Gastrocnemius medialis (tissue), 4 donors: ENCODE data around the gene PCDHA5. TPM values are rescaled to one million over a fixed set of nuclear protein-coding genes. Genes with fewer than 3 reads are reported as not detected.
"Not testable (repeated sequence)": the region's sequence is repeated elsewhere in the genome, so short reads cannot be mapped to it uniquely, and the experiment has no call there.

Experiments
- ATAC-seq, 2 donors: fragments of 150-250 bp; one replicate each; pipeline ENCODE4 v1.9.1; 2016
- DNase-seq, 2 donors: peaks; one replicate each; pipeline ENCODE4 v3.0.0-alpha.2; 2019
- H3K27ac ChIP-seq, 4 donors: fragments of 200-600 bp; sonication (generic); 1 replicate in 1 of 4; 2 replicates in 3 of 4; pipeline ENCODE4 v1.5.1; 2016 to 2018; ENCODE audit warnings: mild to moderate bottlenecking in 2 of 4, moderate library complexity in 1 of 4
- H3K27me3 ChIP-seq, 3 donors: fragments of 200-600 bp; sonication (generic) in 2 of 3; 1 replicate in 1 of 3; 2 replicates in 2 of 3; pipeline versions ENCODE4 v1.5.1 to v1.6.0; 2016 to 2019; ENCODE audit warnings: mild to moderate bottlenecking in 1 of 3, moderate library complexity in 1 of 3
- H3K36me3 ChIP-seq, 2 donors: fragments of 200-600 bp; sonication (generic) in 1 of 2; one replicate each; pipeline ENCODE4 v1.5.1; 2017 to 2018
- H3K4me1 ChIP-seq, 2 donors: fragments of 200-600 bp; sonication (generic) in 1 of 2; one replicate each; pipeline ENCODE4 v1.5.1; 2016 to 2017; ENCODE audit warnings: mild to moderate bottlenecking in 2 of 2
- H3K4me3 ChIP-seq, 4 donors: fragments of 200-600 bp; sonication (generic) in 3 of 4; 1 replicate in 1 of 4; 2 replicates in 3 of 4; pipeline ENCODE4 v1.5.1; 2016 to 2019; ENCODE audit warnings: mild to moderate bottlenecking in 2 of 4
- H3K9me3 ChIP-seq, 3 donors: fragments of 200-600 bp; sonication (generic) in 2 of 3; 1 replicate in 1 of 3; 2 replicates in 2 of 3; pipeline ENCODE4 v1.5.1; 2016 to 2019
- POLR2A ChIP-seq, 2 donors: fragments of 450-650 bp; IDR thresholded peaks; one replicate each; pipeline ENCODE4 v1.6.1; 2017; ENCODE audit warnings: antibody characterized with exemption in 2 of 2, mild to moderate bottlenecking in 2 of 2, moderate library complexity in 2 of 2
- in situ Hi-C, 4 donors: fragments of 200-750 bp; cut with MboI; loops; one replicate each; pipeline versions ENCODE4 v1.15.0 to v1.8.0; 2017; ENCODE audit warnings: low sequenced_read_pairs in 4 of 4
- intact Hi-C: fragments of 100-400 bp; cut with DNase I; formaldehyde crosslinking; loops from one replicate; pipeline ENCODE4 v1.15.1; 2023; ENCODE audit warnings: low total_unique reads
- total RNA-seq, 4 donors: library from RNA; depleted of rRNA; stranded (reverse); fragments of >200 nt; gene quantifications; one replicate each; pipeline versions ENCODE4 v1.1.0 to v1.2.3, GENCODE V29; 2016
- TF ChIP-seq, protein P1 (sequence below), 5 experiments: fragments of 450-650 bp in 3 of 5; fragments of 200-600 bp in 2 of 5; sonication (generic) in 2 of 5; IDR thresholded peaks in 4 of 5; conservative IDR thresholded peaks in 1 of 5; 1 replicate in 4 of 5; 2 replicates in 1 of 5; pipeline ENCODE4 v1.5.1; 2016 to 2019; ENCODE audit warnings: antibody characterized with exemption in 5 of 5, mild to moderate bottlenecking in 3 of 5, moderate library complexity in 3 of 5

The PCDHA5 gene
- total RNA-seq, 4 donors from 2014 or later: not detected

DNA sequence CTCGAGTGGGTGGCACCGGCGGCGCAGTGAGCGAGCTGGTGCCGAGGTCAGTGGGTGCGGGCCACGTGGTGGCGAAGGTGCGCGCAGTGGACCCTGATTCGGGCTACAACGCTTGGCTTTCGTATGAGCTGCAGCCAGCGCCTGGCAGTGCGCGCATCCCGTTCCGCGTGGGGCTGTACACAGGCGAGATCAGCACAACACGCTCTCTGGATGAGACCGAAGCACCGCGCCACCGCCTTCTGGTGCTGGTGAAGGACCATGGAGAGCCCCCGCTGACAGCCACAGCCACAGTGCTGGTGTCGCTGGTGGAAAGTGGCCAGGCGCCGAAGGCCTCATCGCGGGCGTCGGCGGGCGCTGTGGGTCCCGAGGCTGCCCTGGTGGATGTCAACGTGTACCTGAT is 2.1 kb downstream of the PCDHA5 start:
- H3K27me3 ChIP-seq: peaks cover 0 to 24% (median 14%) of the 10 kb centered on the region in 3 donors
- no peak overlapping the region for H3K4me3 ChIP-seq
- no peaks in the 10 kb centered on the region for H3K4me1 ChIP-seq
- no peak overlapping the region for H3K27ac ChIP-seq
- intact Hi-C loops: no loop called here
- no peak for DNase-seq
- no peaks in the 10 kb centered on the region for H3K36me3 ChIP-seq
- in situ Hi-C loops: no loop called here
- TF ChIP-seq, protein P1, sequence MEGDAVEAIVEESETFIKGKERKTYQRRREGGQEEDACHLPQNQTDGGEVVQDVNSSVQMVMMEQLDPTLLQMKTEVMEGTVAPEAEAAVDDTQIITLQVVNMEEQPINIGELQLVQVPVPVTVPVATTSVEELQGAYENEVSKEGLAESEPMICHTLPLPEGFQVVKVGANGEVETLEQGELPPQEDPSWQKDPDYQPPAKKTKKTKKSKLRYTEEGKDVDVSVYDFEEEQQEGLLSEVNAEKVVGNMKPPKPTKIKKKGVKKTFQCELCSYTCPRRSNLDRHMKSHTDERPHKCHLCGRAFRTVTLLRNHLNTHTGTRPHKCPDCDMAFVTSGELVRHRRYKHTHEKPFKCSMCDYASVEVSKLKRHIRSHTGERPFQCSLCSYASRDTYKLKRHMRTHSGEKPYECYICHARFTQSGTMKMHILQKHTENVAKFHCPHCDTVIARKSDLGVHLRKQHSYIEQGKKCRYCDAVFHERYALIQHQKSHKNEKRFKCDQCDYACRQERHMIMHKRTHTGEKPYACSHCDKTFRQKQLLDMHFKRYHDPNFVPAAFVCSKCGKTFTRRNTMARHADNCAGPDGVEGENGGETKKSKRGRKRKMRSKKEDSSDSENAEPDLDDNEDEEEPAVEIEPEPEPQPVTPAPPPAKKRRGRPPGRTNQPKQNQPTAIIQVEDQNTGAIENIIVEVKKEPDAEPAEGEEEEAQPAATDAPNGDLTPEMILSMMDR (IDR thresholded peaks at IDR 0.05 in 4 of 5, conservative IDR thresholded peaks at IDR 0.05 in 1 of 5): no peak
- no peak for TF ChIP-seq POLR2A (IDR thresholded peaks at IDR 0.05)
- H3K9me3 ChIP-seq: peaks cover 0 to 4% (median 0%) of the 10 kb centered on the region in 3 donors
- no peak for ATAC-seq

DNA sequence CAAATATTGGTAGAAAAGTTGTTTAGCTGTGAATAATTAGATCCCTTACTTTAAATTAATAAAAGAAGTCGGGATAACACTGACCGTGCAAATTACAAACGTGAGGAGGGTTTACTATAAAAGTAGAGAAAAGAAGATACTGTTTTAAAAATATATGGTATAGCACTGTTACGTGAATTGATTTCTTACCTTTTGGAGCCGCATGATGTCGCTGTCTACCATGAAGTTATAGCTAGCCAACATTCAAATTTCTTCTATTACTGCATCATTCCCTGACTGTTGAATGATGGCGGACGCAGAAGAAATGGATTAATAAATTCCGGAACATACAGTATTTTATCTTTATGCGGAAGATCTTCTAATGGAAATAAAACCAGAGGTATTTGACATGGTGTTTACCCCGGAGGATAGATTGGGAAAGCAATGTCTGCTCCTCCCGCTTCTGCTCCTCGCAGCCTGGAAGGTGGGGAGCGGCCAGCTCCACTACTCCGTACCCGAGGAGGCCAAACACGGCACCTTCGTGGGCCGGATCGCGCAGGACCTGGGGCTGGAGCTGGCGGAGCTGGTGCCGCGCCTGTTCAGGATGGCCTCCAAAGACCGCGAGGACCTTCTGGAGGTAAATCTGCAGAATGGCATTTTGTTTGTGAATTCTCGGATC is 6.4 kb downstream of the PCDHA5 start, which contains the start of gene PCDHA6:
PCDHA6 (plus strand) TSS at position 257 of the 658 bp plus-strand sequence; CDS start at position 389, 132 bp downstream.
- Histone ChIP-seq H3K4me1 (no peaks in the 10 kb centered on the region), H3K36me3 (no peaks in the 10 kb centered on the region), H3K4me3 (no peak within 1 kb of the TSS), H3K27ac (no peak within 1 kb of the TSS), H3K27me3 (peaks cover 0 to 21% (median 15%) of the 10 kb centered on the region in 3 donors), H3K9me3 (peaks cover 0 to 4% (median 0%) of the 10 kb centered on the region in 3 donors)
- ATAC-seq (no peak), DNase-seq (no peak)
- in situ Hi-C loops: no loop called here
- intact Hi-C loops: no loop called here
- TF ChIP-seq, protein P1 (IDR thresholded peaks at IDR 0.05 in 4 of 5, conservative IDR thresholded peaks at IDR 0.05 in 1 of 5): no peak
- TF ChIP-seq POLR2A (IDR thresholded peaks at IDR 0.05): no peak

DNA sequence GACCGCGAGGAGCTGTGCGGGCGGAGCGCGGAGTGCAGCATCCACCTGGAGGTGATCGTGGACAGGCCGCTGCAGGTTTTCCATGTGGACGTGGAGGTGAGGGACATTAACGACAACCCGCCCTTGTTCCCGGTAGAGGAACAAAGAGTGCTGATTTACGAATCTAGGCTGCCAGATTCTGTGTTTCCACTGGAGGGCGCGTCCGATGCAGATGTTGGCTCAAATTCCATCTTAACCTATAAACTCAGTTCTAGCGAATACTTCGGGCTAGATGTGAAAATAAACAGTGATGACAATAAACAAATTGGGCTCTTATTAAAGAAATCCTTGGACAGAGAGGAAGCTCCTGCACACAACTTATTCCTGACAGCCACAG is 6.9 kb downstream of the PCDHA5 start:
- DNase-seq (no peak), ATAC-seq (no peak)
- H3K4me1 ChIP-seq: no peaks in the 10 kb centered on the region
- in situ Hi-C loops: no loop called here
- peaks cover 0 to 4% (median 0%) of the 10 kb centered on the region in 3 donors for H3K9me3 ChIP-seq
- peaks cover 0 to 21% (median 15%) of the 10 kb centered on the region in 3 donors for H3K27me3 ChIP-seq
- no peak overlapping the region for H3K4me3 ChIP-seq
- TF ChIP-seq, protein P1 (IDR thresholded peaks at IDR 0.05 in 4 of 5, conservative IDR thresholded peaks at IDR 0.05 in 1 of 5): no peak
- no peak for TF ChIP-seq POLR2A (IDR thresholded peaks at IDR 0.05)
- no peak overlapping the region for H3K27ac ChIP-seq
- no peaks in the 10 kb centered on the region for H3K36me3 ChIP-seq
- intact Hi-C loops: no loop called here

DNA sequence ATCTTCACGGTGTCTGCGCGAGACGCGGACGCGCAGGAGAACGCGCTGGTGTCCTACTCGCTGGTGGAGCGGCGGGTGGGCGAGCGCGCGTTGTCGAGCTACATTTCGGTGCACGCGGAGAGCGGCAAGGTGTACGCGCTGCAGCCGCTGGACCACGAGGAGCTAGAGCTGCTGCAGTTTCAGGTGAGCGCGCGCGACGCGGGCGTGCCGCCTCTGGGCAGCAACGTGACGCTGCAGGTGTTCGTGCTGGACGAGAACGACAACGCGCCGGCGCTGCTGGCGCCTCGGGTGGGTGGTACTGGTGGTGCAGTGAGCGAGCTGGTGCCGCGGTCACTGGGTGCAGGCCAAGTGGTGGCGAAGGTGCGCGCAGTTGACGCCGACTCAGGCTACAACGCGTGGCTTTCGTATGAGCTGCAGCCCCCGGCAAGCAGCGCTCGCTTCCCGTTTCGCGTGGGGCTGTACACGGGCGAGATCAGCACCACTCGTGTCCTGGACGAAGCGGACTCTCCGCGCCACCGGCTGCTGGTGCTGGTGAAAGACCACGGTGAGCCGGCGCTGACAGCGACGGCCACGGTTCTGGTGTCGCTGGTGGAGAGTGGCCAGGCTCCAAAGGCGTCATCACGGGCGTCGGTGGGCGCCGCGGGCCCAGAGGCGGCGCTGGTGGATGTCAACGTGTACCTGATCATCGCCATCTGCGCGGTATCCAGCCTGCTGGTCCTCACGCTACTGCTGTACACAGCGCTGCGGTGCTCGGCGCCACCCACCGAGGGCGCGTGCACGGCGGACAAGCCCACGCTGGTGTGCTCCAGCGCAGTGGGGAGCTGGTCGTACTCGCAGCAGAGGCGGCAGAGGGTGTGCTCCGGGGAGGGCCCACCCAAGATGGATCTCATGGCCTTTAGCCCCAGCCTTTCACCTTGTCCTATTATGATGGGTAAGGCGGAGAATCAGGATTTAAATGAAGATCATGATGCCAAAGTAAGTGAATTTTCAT is 8.4 kb downstream of the PCDHA5 start:
- H3K4me3 ChIP-seq, H3K36me3 ChIP-seq, H3K27ac ChIP-seq, H3K9me3 ChIP-seq, ATAC-seq, DNase-seq, H3K4me1 ChIP-seq, intact Hi-C loops, in situ Hi-C loops: not testable (repeated sequence)
- peaks cover 0 to 21% (median 15%) of the 10 kb centered on the region in 3 donors for H3K27me3 ChIP-seq

DNA sequence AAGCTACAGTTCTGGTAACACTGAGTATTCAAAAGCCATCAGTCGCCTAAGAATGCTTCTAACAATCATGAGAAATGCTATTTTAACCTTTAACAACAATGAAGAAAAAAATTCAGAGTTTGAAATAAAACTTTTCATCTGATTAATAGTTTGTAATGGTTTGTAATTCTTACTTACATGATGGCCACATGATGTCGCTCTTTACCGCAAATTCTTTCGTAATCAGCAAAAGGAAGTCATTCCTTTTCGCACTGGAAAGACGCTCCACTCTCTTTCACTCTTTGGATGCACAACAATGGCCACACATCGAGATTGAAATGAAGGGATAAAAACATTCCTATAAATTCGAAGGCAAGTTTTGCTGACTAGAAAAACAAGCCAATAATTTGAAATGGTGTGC is 12.6 kb downstream of the PCDHA5 start, which contains the start of gene PCDHA7:
PCDHA7 (plus strand) TSS at position 277 of the 400 bp plus-strand sequence; CDS start at position 392, 115 bp downstream.
- intact Hi-C loops (no loop called here), in situ Hi-C loops (no loop called here)
- ATAC-seq (no peak), DNase-seq (no peak)
- Histone ChIP-seq H3K9me3 (no peaks in the 10 kb centered on the region), H3K27me3 (peaks cover 0 to 10% (median 7%) of the 10 kb centered on the region in 3 donors), H3K36me3 (no peaks in the 10 kb centered on the region), H3K4me3 (peak within 1 kb of the TSS in 1 of 4 donors; percentile 28), H3K27ac (no peak within 1 kb of the TSS), H3K4me1 (no peaks in the 10 kb centered on the region)
- no peak for TF ChIP-seq POLR2A (IDR thresholded peaks at IDR 0.05)
- TF ChIP-seq, protein P1 (IDR thresholded peaks at IDR 0.05 in 4 of 5, conservative IDR thresholded peaks at IDR 0.05 in 1 of 5): no peak

DNA sequence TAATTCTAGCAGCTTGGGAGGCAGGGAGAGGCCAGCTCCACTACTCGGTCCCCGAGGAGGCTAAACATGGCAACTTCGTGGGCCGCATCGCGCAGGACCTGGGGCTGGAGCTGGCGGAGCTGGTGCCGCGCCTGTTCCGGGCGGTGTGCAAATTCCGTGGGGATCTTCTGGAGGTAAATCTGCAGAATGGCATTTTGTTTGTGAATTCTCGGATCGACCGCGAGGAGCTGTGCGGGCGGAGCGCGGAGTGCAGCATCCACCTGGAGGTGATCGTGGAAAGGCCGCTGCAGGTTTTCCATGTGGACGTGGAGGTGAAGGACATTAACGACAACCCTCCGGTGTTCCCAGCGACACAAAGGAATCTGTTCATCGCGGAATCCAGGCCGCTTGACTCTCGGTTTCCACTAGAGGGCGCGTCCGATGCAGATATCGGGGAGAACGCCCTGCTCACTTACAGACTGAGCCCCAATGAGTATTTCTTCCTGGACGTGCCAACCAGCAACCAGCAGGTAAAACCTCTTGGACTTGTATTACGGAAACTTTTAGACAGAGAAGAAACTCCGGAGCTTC is 13.1 kb downstream of the PCDHA5 start:
- DNase-seq, in situ Hi-C loops, ATAC-seq, H3K9me3 ChIP-seq, H3K27ac ChIP-seq, intact Hi-C loops, H3K4me1 ChIP-seq, H3K36me3 ChIP-seq: not testable (repeated sequence)
- Histone ChIP-seq H3K4me3 (peak overlapping the region in 1 of 4 donors; percentile 28), H3K27me3 (peaks cover 0 to 13% (median 11%) of the 10 kb centered on the region in 3 donors)
